GM23248 (cell line): ENCODE data around the gene SLCO1B3. TPM values are rescaled to one million over a fixed set of nuclear protein-coding genes. Genes with fewer than 3 reads are reported as not detected.
A peak's percentile ranks its signal among the peaks of the same experiment; 100 is the strongest.

ENCODE experiments used
- DNase-seq: peaks from one replicate; pipeline ENCODE4 v3.0.0-alpha.2; 2015
- H2AFZ ChIP-seq: fragments of 200-600 bp; sonication (generic); 2 replicates; pipeline ENCODE4 v1.6.1; 2016; ENCODE audit warnings: antibody characterized with exemption
- H3F3A ChIP-seq: fragments of 200-600 bp; sonication (generic); 2 replicates; pipeline ENCODE4 v1.6.1; 2016; ENCODE audit warnings: mild to moderate bottlenecking, antibody characterized with exemption, mixed run types; ENCODE audit not compliant: insufficient read depth
- H3K27ac ChIP-seq: fragments of 200-600 bp; sonication (generic); 2 replicates; pipeline ENCODE4 v1.5.1; 2016; ENCODE audit warnings: mild to moderate bottlenecking
- H3K27me3 ChIP-seq: fragments of 200-600 bp; sonication (generic); replicated peaks from 2 replicates; pipeline ENCODE4 v1.6.1; 2016; ENCODE audit warnings: mild to moderate bottlenecking; ENCODE audit not compliant: insufficient read depth
- H3K36me3 ChIP-seq: fragments of 200-600 bp; sonication (generic); 2 replicates; pipeline ENCODE4 v1.6.1; 2016; ENCODE audit warnings: low read depth, mild to moderate bottlenecking
- H3K4me1 ChIP-seq: fragments of 200-600 bp; sonication (generic); 2 replicates; pipeline ENCODE4 v1.6.1; 2016; ENCODE audit warnings: mild to moderate bottlenecking; ENCODE audit not compliant: insufficient read depth
- H3K4me2 ChIP-seq: fragments of 200-600 bp; sonication (generic); one replicate; pipeline ENCODE4 v1.6.1; 2016; ENCODE audit warnings: mild to moderate bottlenecking; ENCODE audit not compliant: unreplicated experiment
- H3K4me3 ChIP-seq: fragments of 200-600 bp; sonication (generic); 2 replicates; pipeline ENCODE4 v1.5.1; 2016; ENCODE audit warnings: mild to moderate bottlenecking
- H3K79me2 ChIP-seq: fragments of 200-600 bp; sonication (generic); 2 replicates; pipeline ENCODE4 v1.6.1; 2016; ENCODE audit warnings: mild to moderate bottlenecking; ENCODE audit not compliant: insufficient read depth
- H3K9ac ChIP-seq: fragments of 200-600 bp; sonication (generic); 2 replicates; pipeline ENCODE4 v1.6.1; 2016; ENCODE audit warnings: mild to moderate bottlenecking
- H3K9me2 ChIP-seq: fragments of 200-600 bp; sonication (generic); 2 replicates; pipeline ENCODE4 v1.6.1; 2016; ENCODE audit warnings: mixed run types, mild to moderate bottlenecking, moderate library complexity; ENCODE audit not compliant: insufficient read depth
- H3K9me3 ChIP-seq: fragments of 200-600 bp; sonication (generic); one replicate; pipeline ENCODE4 v1.6.1; 2017; ENCODE audit warnings: low read depth
- H4K20me1 ChIP-seq: fragments of 200-600 bp; sonication (generic); 2 replicates; pipeline ENCODE4 v1.6.0; 2016; ENCODE audit not compliant: insufficient read depth
- EZH2 ChIP-seq: fragments of 200-600 bp; sonication (generic); IDR thresholded peaks from 2 replicates; pipeline ENCODE4 v1.6.1; 2018; ENCODE audit warnings: antibody characterized with exemption, mild to moderate bottlenecking; ENCODE audit not compliant: insufficient read depth, poor library complexity, severe bottlenecking
- EZH2phosphoT487 ChIP-seq: fragments of 200-600 bp; sonication (generic); IDR thresholded peaks from 2 replicates; pipeline ENCODE4 v1.6.1; 2018; ENCODE audit warnings: antibody characterized with exemption, moderate library complexity, mild to moderate bottlenecking, low read depth; ENCODE audit not compliant: insufficient read depth
- WGBS, 2 experiments: methylation state at CpG; one replicate each; pipeline ENCODE4 v1.1.6; 2015 to 2017; ENCODE audit warnings: low lambda C conversion rate in 2 of 2, low coverage in 1 of 2; ENCODE audit errors: missing lambda C conversion rate in 2 of 2; 5-methylcytosine and 5-hydroxymethylcytosine counted together
- in situ Hi-C: fragments of 300-500 bp; cut with MboI; formaldehyde crosslinking; loops from 2 replicates; pipeline ENCODE4 v1.15.0; 2020
- polyA plus RNA-seq: library from polyadenylated mRNA; unstranded; fragments of >200 nt; fragmentation: Nextera tagmentation; extraction: Ambion mirVana; gene quantifications from 2 replicates; pipeline ENCODE4 v1.2.1, GENCODE V29; 2016
- total RNA-seq: library from RNA; depleted of rRNA; stranded (reverse); fragments of >200 nt; shearing (Covaris generic); gene quantifications from 2 replicates; pipeline ENCODE4 v1.2.3, GENCODE V29; 2014

The SLCO1B3 gene
- total and polyA plus RNA-seq, 2 experiments from 2014 or later, result not detected

- H3F3A ChIP-seq, result no peaks in the 10 kb centered on the region
- H4K20me1 ChIP-seq, result no peaks in the 10 kb centered on the region
- H3K36me3 ChIP-seq, result no peaks in the 10 kb centered on the region
- no peak overlapping the region for H3K4me3 ChIP-seq
- H3K9ac ChIP-seq, result no peak overlapping the region
- TF ChIP-seq EZH2phosphoT487 (no peak), EZH2 (no peak)
- no peaks in the 10 kb centered on the region for H3K27me3 ChIP-seq
- no peak for DNase-seq
- no peak overlapping the region for H3K4me2 ChIP-seq
- H2AFZ ChIP-seq, result no peak overlapping the region
- WGBS, 2 experiments, result 12% methylated on average over 1 of the region's 1 CpG
- in situ Hi-C loops, result no loop called here
- no peak overlapping the region for H3K27ac ChIP-seq
- no peaks in the 10 kb centered on the region for H3K79me2 ChIP-seq
- no peaks in the 10 kb centered on the region for H3K9me3 ChIP-seq
- no peaks in the 10 kb centered on the region for H3K9me2 ChIP-seq
- H3K4me1 ChIP-seq, result no peaks in the 10 kb centered on the region
Observed at GRCh38 chr12:20792971-20793370, 17.5 kb upstream of the SLCO1B3 start.

GRCh38 chr12:20798554-20798953, 12.0 kb upstream of the SLCO1B3 start:
- no peaks in the 10 kb centered on the region for H3K79me2 ChIP-seq
- no peaks in the 10 kb centered on the region for H3K4me1 ChIP-seq
- peak; percentile 26 for DNase-seq
- no peaks in the 10 kb centered on the region for H4K20me1 ChIP-seq
- H3F3A ChIP-seq, result no peaks in the 10 kb centered on the region
- H2AFZ ChIP-seq, result no peak overlapping the region
- no peak overlapping the region for H3K4me3 ChIP-seq
- H3K27ac ChIP-seq, result no peak overlapping the region
- in situ Hi-C loops, result no loop called here
- no peaks in the 10 kb centered on the region for H3K9me2 ChIP-seq
- no peak overlapping the region for H3K4me2 ChIP-seq
- no peaks in the 10 kb centered on the region for H3K27me3 ChIP-seq
- no peak for TF ChIP-seq EZH2phosphoT487
- TF ChIP-seq EZH2, result no peak
- WGBS, 2 experiments, result 6 to 11% methylated on average over 1 of the region's 1 CpG
- H3K9me3 ChIP-seq, result no peaks in the 10 kb centered on the region
- H3K9ac ChIP-seq, result no peak overlapping the region
- no peaks in the 10 kb centered on the region for H3K36me3 ChIP-seq

- in situ Hi-C loops, result no loop called here
- H3K79me2 ChIP-seq, result no peaks in the 10 kb centered on the region
- no peaks in the 10 kb centered on the region for H3K9me3 ChIP-seq
- H3K9me2 ChIP-seq, result no peaks in the 10 kb centered on the region
- no peak overlapping the region for H3K4me3 ChIP-seq
- H3K36me3 ChIP-seq, result no peaks in the 10 kb centered on the region
- H3F3A ChIP-seq, result no peaks in the 10 kb centered on the region
- H3K4me2 ChIP-seq, result no peak overlapping the region
- H3K9ac ChIP-seq, result no peak overlapping the region
- WGBS, 2 experiments, result 16 to 19% methylated on average over 1 of the region's 1 CpG
- H3K4me1 ChIP-seq, result no peaks in the 10 kb centered on the region
- H2AFZ ChIP-seq, result no peak overlapping the region
- DNase-seq, result no peak
- no peaks in the 10 kb centered on the region for H3K27me3 ChIP-seq
- H4K20me1 ChIP-seq, result no peaks in the 10 kb centered on the region
- no peak for TF ChIP-seq EZH2phosphoT487
- TF ChIP-seq EZH2, result no peak
- H3K27ac ChIP-seq, result no peak overlapping the region
Observed at GRCh38 chr12:20800160-20800559, 10.3 kb upstream of the SLCO1B3 start.

GRCh38 chr12:20801035-20801434, 9.5 kb upstream of the SLCO1B3 start:
- H3K27me3 ChIP-seq, result no peaks in the 10 kb centered on the region
- H4K20me1 ChIP-seq, result no peaks in the 10 kb centered on the region
- H3F3A ChIP-seq, result no peaks in the 10 kb centered on the region
- no peak for TF ChIP-seq EZH2
- TF ChIP-seq EZH2phosphoT487, result no peak
- H3K4me3 ChIP-seq, result no peak overlapping the region
- H3K9me3 ChIP-seq, result no peaks in the 10 kb centered on the region
- no peaks in the 10 kb centered on the region for H3K36me3 ChIP-seq
- H3K4me2 ChIP-seq, result no peak overlapping the region
- H2AFZ ChIP-seq, result no peak overlapping the region
- in situ Hi-C loops, result no loop called here
- H3K4me1 ChIP-seq, result no peaks in the 10 kb centered on the region
- H3K9ac ChIP-seq, result no peak overlapping the region
- H3K9me2 ChIP-seq, result no peaks in the 10 kb centered on the region
- no peak for DNase-seq
- H3K27ac ChIP-seq, result no peak overlapping the region
- no peaks in the 10 kb centered on the region for H3K79me2 ChIP-seq

- TF ChIP-seq EZH2phosphoT487, result no peak
- no peak for TF ChIP-seq EZH2
- Histone ChIP-seq H3K4me2 (no peak overlapping the region), H3K27me3 (no peaks in the 10 kb centered on the region), H3K9ac (no peak overlapping the region), H3K36me3 (no peaks in the 10 kb centered on the region), H4K20me1 (no peaks in the 10 kb centered on the region), H3K9me3 (no peaks in the 10 kb centered on the region), H2AFZ (no peak overlapping the region), H3K9me2 (no peaks in the 10 kb centered on the region), H3K4me1 (no peaks in the 10 kb centered on the region), H3K79me2 (no peaks in the 10 kb centered on the region), H3K4me3 (no peak overlapping the region), H3F3A (no peaks in the 10 kb centered on the region), H3K27ac (no peak overlapping the region)
- DNase-seq, result no peak
- in situ Hi-C loops, result no loop called here
- 0% methylated on average over 1 of the region's 1 CpG for WGBS, 2 experiments
Observed at GRCh38 chr12:20805921-20806320, 4.6 kb upstream of the SLCO1B3 start.
